ENCODE results near the gene LMCD1.

Gene LMCD1

DNA sequence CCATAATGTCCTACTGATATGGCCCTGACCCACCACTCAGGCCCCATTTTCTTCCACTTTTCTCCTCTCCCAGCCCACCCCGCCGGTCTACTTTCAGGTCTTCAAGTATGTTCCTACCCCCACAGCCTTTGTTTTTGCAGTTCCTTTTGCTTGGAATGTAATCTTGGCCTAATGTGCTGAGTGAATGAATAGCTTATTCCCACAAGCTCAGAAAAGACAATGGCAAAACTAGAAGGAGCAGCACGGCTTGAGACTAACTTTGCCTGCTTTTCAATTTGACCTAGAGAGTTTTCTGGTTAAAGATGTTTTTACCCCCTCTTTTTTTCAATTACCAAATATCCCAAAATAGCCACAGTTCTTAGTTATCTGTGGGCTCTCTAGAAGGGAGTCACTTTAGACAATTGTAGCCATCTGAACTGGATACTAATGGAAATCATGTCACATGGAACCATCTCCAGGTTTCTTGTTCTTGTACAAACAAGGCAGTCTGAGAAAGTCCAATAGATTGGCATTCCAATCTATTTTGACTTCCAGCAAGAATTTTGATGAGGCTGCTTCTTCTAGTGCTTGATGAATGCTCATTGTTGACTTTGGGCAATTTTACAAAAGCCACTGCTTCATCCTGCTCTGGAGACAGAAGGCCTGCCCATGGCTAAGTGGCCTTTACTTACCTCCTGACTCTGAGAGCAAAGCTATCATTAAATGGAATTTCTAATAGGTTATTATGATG lies 16.3 kb upstream of the LMCD1 start:
- peak; percentile 48 for DNase-seq

GRCh38 chr3:8485943-8486342 lies 15.7 kb upstream of the LMCD1 start:
- DNase-seq, result no peak

DNA sequence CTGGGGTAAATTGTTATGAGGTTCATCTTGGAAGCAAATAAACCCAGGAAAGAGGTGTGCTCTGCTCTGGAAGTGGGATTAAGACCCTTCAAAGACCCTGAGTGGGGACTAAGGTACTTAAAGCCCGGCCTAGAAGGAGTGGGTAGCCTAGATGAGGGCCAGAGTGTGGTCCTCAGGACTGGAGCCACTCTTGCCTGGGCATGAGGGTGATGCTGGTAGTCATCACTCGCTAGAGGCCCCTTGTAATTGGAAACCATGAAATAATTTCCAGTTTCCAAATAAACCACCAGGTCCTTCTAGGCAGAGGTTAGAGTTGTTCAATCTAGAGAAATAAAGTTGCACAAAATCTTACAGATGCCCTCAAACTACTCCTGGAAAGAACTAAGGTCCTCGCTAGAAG lies 15.2 kb upstream of the LMCD1 start:
- no peak for DNase-seq

GRCh38 chr3:8486936-8487335 lies 14.7 kb upstream of the LMCD1 start:
- no peak for DNase-seq

DNA sequence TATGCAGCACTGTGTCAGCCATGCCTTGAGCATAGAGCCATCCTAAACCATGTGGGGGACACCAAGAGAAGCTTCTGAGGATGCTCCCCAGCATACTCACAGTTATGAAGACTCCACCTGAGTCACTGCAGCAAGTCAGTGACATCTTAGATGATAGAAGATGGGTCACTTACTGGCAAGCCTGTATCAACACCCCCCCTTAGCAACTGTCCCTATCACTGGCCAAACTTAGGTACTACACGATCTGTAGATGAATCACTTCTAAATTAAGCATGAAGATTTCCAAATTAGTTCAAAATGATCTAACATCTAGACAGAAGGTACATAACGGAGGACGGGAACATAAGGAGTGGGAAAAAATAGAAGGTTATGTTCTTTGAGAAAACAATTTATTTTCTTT lies 13.2 kb upstream of the LMCD1 start:
- peak; percentile 65 for DNase-seq

GRCh38 chr3:8488877-8489276 lies 12.7 kb upstream of the LMCD1 start:
- no peak for DNase-seq

DNA sequence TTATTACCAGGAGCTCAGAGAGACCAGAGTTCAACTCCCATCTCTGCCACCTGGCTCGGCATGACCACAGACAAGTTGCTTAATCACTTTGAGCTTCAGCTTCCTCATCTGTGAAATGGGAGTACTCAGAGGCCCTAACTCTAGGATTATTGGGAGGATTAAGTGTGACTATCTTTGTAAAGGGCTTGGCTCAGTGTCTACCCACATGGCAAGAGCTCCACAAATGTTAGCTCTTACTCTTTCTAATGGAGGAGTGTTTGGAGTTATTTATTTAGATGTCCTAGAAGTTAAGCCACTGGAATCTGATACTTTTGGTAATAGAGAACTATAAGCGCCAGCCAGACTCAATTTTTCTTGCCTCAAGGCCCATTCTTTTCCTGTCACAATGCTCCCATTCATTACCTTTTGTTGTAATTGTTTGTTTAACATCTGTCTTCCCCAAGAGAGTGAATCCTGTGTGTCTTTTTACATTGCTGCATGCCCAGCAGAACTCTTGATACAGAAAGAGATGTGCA lies 12.3 kb upstream of the LMCD1 start:
- no peak for DNase-seq

GRCh38 chr3:8490079-8490552 lies 11.5 kb upstream of the LMCD1 start:
- DNase-seq, result peak; percentile 100

DNA sequence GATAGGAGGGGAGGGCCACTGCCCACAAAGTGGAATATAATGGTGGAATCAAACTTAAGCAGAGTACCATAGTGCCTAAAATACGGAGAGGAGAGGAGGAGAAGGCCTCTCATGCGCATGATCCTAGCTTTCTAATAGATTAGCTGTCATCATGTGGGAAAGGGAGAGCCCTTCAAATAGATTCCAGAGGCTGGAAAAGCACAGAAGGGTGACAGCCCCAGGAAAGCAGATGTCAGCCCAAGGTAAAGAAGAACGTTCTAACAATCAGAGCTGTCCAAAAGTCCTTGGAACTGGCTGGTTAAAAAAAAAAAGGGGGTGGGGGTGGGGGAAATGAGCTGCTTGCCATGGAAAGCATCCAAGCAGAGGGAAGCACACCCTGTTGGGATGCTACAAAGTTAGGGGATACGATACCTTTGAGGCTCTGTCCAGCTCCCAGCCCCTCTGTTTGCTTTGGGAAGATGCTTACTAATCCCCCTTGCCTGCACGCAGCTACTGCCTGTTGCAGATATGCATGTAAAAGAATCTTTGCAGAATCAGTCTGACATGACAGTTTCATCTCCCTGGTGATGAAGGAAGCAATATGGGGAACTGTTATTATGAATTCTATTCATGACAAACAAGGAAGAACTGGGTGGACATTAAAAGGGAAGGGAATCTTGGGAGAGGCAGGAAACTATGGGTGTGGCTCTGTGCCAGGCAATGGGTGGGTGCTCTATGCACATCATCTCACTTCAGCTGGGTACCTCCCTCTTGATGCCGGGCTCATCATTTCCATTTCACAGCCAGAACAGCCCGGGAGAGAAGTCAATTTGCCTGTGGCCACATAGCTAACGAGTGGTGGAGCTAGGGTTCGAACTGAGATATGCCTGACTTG lies 10.1 kb upstream of the LMCD1 start:
- DNase-seq, result peak; percentile 83

DNA sequence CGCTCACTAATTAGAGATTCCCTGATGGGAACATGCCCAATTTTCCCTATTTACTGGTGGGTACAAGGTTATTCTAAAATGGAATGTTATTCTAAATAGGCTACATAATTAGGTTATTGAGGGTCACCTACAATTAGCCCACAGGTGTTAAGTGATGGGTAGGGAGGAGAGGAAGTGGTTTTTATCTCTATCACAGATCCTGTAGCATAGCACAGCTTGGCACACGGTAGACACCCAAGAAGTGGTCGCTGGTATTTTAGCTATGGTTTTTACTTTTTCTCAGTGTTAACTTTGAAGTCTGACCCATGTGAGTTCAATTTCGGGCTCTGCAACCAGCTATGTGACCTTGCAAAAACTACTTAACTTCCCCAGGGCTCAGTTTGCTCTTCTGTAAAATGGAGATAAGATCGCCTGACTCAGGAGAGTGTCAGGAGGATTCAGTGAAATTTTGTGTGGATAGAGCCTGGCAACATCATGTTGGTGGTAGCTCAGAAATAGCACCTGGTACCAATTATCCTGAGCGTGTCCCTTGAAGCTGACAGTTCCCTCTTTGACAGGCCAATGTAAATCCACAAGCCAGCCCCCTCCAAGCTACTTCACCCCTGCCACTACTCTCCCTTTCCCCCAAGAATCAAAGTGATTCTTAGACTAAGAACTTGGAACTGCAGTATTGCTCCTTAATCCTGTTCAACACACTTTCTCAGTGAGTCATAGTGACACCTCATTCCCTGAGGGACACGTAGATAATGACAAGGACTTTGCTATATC lies 8.7 kb upstream of the LMCD1 start:
- peak; percentile 78 for DNase-seq

DNA sequence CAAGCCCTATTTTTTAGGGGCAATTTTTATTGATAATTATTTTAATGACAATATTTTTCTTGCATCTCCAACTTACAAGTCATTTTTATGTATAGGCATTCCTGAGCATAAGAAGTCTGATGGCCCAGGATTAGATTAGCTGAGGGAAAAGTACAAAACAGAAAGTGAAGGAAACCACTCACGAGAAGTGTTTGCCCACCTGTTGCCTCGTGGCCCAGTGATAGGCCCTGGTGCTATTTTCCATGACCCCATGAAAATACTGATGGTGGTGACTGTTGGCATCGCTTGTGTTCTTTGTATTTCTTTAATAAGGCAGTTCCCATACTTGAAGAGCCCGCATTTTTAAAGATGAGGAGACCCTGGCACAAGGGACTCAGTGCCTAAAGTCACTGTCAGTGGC lies 7.9 kb upstream of the LMCD1 start:
- no peak for DNase-seq

DNA sequence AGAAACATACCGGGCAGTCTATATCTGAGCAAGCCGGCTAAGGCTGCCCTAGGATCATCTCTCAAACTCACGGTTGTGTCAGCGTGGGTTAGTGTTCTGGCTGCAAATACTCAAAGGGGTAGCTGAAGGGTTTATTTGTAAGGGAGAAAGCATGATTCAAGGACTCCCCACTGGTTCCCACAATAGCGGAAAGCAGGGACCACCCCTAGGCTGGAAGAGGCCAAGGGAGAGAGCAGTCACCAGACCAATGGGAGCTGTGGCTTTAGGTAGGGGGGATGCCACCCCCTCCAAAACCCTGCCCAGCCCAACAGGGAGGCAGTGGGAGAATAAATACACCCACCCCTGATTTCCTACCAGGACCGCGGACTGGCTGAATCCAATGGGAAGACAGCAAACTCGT lies 7.3 kb upstream of the LMCD1 start:
- no peak for DNase-seq

DNA sequence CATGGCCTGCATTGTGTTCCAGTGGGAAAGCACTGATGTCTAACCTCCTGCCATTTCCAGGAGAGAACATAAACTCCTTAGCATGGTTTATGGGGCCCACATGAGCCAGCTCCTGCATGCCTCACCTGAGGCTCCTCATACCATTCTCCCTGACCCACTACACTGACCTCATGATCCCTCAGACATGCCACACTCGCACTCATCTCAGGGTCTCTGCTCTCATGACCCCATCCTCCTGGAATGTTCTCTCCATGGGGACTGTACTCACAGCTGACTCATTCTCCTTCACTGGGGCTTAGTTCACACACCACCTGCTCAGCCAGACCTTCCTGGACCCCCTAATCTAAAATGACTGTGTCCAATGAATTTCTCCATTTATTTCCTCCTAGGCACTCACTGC lies 4.0 kb upstream of the LMCD1 start:
- peak; percentile 72 for DNase-seq

- no peak for DNase-seq
Measured at GRCh38 chr3:8499181-8499611, 2.4 kb upstream of the LMCD1 start.

GRCh38 chr3:8500319-8500988 lies 1.2 kb upstream of the LMCD1 start:
- peak; percentile 70 for DNase-seq

GRCh38 chr3:8500989-8501370 lies 643 bp upstream of the LMCD1 start:
- DNase-seq, result no peak

GRCh38 chr3:8503461-8503860 lies 1.8 kb downstream of the LMCD1 start:
- no peak for DNase-seq

DNA sequence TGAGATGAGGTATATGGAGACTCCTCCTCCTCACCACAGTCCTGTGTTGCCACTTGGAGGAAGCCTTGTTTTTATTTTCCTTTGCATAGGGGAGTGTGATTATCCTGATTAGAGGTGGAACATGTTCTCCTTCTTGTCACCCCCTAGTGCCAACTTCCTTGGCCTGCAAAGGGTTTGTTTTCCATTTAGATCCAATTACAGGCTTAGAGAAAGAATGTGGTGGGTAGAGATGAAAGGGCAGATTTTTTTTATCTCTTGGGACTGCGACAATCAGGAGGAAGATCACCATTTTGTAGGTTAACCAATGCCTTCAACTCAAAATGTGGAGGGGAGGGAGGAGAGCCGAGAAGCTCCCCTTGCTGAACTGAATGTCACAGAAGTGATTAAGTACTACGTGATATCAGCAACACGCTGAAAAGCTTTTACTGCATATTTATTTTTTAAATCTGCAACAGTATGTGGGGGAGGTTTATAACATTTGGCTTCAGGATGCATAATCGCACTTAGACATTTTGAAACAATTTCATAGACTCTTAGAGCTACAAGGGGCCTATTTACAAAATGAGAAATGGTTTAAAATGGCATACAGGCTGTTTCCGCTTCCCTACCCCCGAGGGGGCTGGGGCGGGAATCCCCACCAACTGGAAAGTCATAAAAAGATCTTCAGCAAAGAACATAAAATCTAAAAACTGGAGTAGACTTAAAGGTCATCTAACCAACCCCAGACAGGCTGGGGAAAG lies 2.4 kb downstream of the LMCD1 start:
- no peak for DNase-seq

DNA sequence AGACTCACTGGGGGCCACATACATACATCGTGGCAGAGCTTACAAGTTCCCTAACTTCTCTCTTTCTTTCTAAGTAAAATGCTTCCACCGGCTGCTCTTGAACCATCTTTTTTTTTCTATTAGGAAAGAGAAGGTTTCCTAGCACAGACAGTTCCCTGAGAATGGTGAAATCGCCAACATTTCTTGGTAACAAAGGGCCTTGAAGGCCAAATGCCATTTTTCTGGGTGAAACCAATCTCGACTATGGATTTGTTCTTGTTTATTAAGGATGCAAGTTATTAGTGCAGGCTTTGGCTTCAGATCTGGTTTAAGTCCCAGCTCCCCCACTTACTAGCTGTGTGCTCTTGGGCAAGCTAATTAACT lies 3.0 kb downstream of the LMCD1 start:
- no peak for DNase-seq

- no peak for DNase-seq
Measured at GRCh38 chr3:8505621-8506020, 4.0 kb downstream of the LMCD1 start.

- peak; percentile 82 for DNase-seq
Measured at GRCh38 chr3:8506571-8507061, 5.0 kb downstream of the LMCD1 start.

DNA sequence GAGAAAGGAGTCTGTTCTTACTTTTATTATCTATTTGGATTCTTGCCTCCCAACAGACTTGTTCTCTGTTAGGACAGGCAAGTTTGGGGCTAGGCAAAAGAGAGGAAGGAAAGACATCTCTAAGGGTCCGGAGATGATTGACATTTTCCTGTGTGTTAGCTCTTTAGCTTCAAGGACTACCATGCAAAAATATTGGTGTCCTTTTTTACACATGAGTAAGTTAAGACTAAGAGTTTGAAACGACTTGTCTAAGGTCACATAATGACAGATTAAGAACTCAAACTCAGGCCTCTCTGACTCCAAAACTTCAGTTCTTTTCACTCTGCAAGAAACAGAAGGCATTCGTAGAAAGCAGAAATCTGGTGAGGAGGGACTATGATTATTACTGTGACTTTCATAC lies 5.9 kb downstream of the LMCD1 start:
- DNase-seq, result no peak

Measured in fibroblast of skin of right biceps (primary cell).